Measurements from ENCODE around the gene JUND. TPM values are rescaled to one million over a fixed set of nuclear protein-coding genes. Genes with fewer than 3 reads are reported as not detected.

The JUND gene
- polyA plus RNA-seq, 1 donor (not counting 4 experiments of a cell fraction or from before 2014, with no cell fraction given) = 17.2 TPM

- H4K20me1 ChIP-seq (ENCODE audit: control insufficient read depth, extremely low read depth, insufficient read depth, low read length) = no peaks in the 10 kb centered on the region
- no peak overlapping the region for H2AFZ ChIP-seq (ENCODE audit: control insufficient read depth, low read length)
- H3K36me3 ChIP-seq (ENCODE audit: control insufficient read depth in 2 of 2, extremely low read depth in 1 of 2, insufficient read depth in 2 of 2, low read length in 2 of 2) = no peaks in the 10 kb centered on the region
- no peak overlapping the region for H3K4me3 ChIP-seq (ENCODE audit: control insufficient read depth in 2 of 3, extremely low read depth in 1 of 3, insufficient read depth in 2 of 3, low read depth in 1 of 3, low read length in 3 of 3)
- no peaks in the 10 kb centered on the region for H3K9me3 ChIP-seq (ENCODE audit: control insufficient read depth, low read depth, low read length)
- FAIRE-seq = no peak
- no peak for TF ChIP-seq EZH2 (IDR thresholded peaks at IDR 0.05; ENCODE audit: low read length)
- no peak for TF ChIP-seq CTCF (optimal IDR thresholded peaks at IDR 0.05 in 1 of 3, IDR thresholded peaks at IDR 0.05 in 1 of 3, conservative IDR thresholded peaks at IDR 0.05 in 1 of 3; ENCODE audit: extremely low read depth in 1 of 3, insufficient read depth in 2 of 3, low read length in 3 of 3)
- no peak for DNase-seq (ENCODE audit: low read depth, low spot score)
- H3K27me3 ChIP-seq (ENCODE audit: control insufficient read depth, extremely low read depth, insufficient read depth, low read length) = no peaks in the 10 kb centered on the region
- H3K27ac ChIP-seq (ENCODE audit: control insufficient read depth, insufficient read depth, low read length) = no peak overlapping the region
- dilution Hi-C loops (cut with MboI; ENCODE audit: extremely low pct_ligation_motif_present, low sequenced_read_pairs) = no loop called here
- no peaks in the 10 kb centered on the region for H3K9me1 ChIP-seq (ENCODE audit: control insufficient read depth, extremely low read depth, insufficient read depth, low read length)
- H3K9ac ChIP-seq (ENCODE audit: control insufficient read depth, extremely low read depth, insufficient read depth, low read length) = no peak overlapping the region
- H3K79me2 ChIP-seq (ENCODE audit: control insufficient read depth, insufficient read depth, low read length) = no peaks in the 10 kb centered on the region
- no peaks in the 10 kb centered on the region for H3K4me1 ChIP-seq (ENCODE audit: control insufficient read depth, extremely low read depth, insufficient read depth, low read length)
- no peak overlapping the region for H3K4me2 ChIP-seq (ENCODE audit: control insufficient read depth, extremely low read depth, insufficient read depth, low read depth, low read length)
These were observed 19.9 kb downstream of the JUND start for GRCh38 chr19:18261474-18261873.

- H3K9ac ChIP-seq (ENCODE audit: control insufficient read depth, extremely low read depth, insufficient read depth, low read length) = no peak overlapping the region
- H3K79me2 ChIP-seq (ENCODE audit: control insufficient read depth, insufficient read depth, low read length) = no peaks in the 10 kb centered on the region
- H3K4me1 ChIP-seq (ENCODE audit: control insufficient read depth, extremely low read depth, insufficient read depth, low read length) = peaks cover 4% of the 10 kb centered on the region
- H3K27ac ChIP-seq (ENCODE audit: control insufficient read depth, insufficient read depth, low read length) = no peak overlapping the region
- H3K9me1 ChIP-seq (ENCODE audit: control insufficient read depth, extremely low read depth, insufficient read depth, low read length) = no peaks in the 10 kb centered on the region
- H4K20me1 ChIP-seq (ENCODE audit: control insufficient read depth, extremely low read depth, insufficient read depth, low read length) = no peaks in the 10 kb centered on the region
- no peaks in the 10 kb centered on the region for H3K27me3 ChIP-seq (ENCODE audit: control insufficient read depth, extremely low read depth, insufficient read depth, low read length)
- H3K4me2 ChIP-seq (ENCODE audit: control insufficient read depth, extremely low read depth, insufficient read depth, low read depth, low read length) = no peak overlapping the region
- no peaks in the 10 kb centered on the region for H3K9me3 ChIP-seq (ENCODE audit: control insufficient read depth, low read depth, low read length)
- FAIRE-seq = no peak
- dilution Hi-C loops (cut with MboI; ENCODE audit: extremely low pct_ligation_motif_present, low sequenced_read_pairs) = no loop called here
- no peak overlapping the region for H2AFZ ChIP-seq (ENCODE audit: control insufficient read depth, low read length)
- no peaks in the 10 kb centered on the region for H3K36me3 ChIP-seq (ENCODE audit: control insufficient read depth in 2 of 2, extremely low read depth in 1 of 2, insufficient read depth in 2 of 2, low read length in 2 of 2)
- DNase-seq (ENCODE audit: low read depth, low spot score) = no peak
- TF ChIP-seq EZH2 (IDR thresholded peaks at IDR 0.05; ENCODE audit: low read length) = no peak
- no peak for TF ChIP-seq CTCF (optimal IDR thresholded peaks at IDR 0.05 in 1 of 3, IDR thresholded peaks at IDR 0.05 in 1 of 3, conservative IDR thresholded peaks at IDR 0.05 in 1 of 3; ENCODE audit: extremely low read depth in 1 of 3, insufficient read depth in 2 of 3, low read length in 3 of 3)
- no peak overlapping the region for H3K4me3 ChIP-seq (ENCODE audit: control insufficient read depth in 2 of 3, extremely low read depth in 1 of 3, insufficient read depth in 2 of 3, low read depth in 1 of 3, low read length in 3 of 3)
These were observed 21.5 kb downstream of the JUND start for GRCh38 chr19:18259893-18260292.
